HepG2 (cell line): Measurements from ENCODE around the gene ZXDC.

Source experiments
- EHMT2 ChIP-seq: fragments of 200-600 bp; sonication (generic); IDR thresholded peaks from 2 replicates; pipeline ENCODE4 v1.7.0; 2017; ENCODE audit warnings: antibody characterized with exemption, low read depth, low read length, borderline replicate concordance
- ESRRA ChIP-seq: sonication (generic); formaldehyde crosslinking; IDR thresholded peaks from 2 replicates; pipeline ENCODE4 v1.5.1; 2020; ENCODE audit warnings: mild to moderate bottlenecking, low read depth, missing genetic modification reagents
- GZF1 ChIP-seq: sonication (generic); formaldehyde crosslinking; IDR thresholded peaks from 2 replicates; pipeline ENCODE4 v1.5.1; 2020; ENCODE audit warnings: mild to moderate bottlenecking, missing genetic modification reagents
- MAZ ChIP-seq, 2 experiments: sonication (generic) in 1 of 2; formaldehyde crosslinking in 1 of 2; IDR thresholded peaks; 2 replicates each; pipeline versions ENCODE4 v1.5.0 to v1.6.1; 2012 to 2020; ENCODE audit warnings: low read depth in 2 of 2, mild to moderate bottlenecking in 2 of 2, borderline replicate concordance in 1 of 2, improper control_type of control experiment in 1 of 2, low read length in 1 of 2, missing genetic modification reagents in 1 of 2, moderate library complexity in 1 of 2
- MEF2D ChIP-seq: sonication (generic); formaldehyde crosslinking; IDR thresholded peaks from 2 replicates; pipeline ENCODE4 v1.5.1; 2020; ENCODE audit warnings: mild to moderate bottlenecking, missing genetic modification reagents
- NFYB ChIP-seq: sonication (generic); formaldehyde crosslinking; IDR thresholded peaks from 2 replicates; pipeline ENCODE4 v1.4.0; 2020; ENCODE audit warnings: missing genetic modification reagents
- POLR2A ChIP-seq, 2 experiments: IDR thresholded peaks; 2 replicates each; pipeline ENCODE4 v1.6.1; 2011; ENCODE audit warnings: low read depth in 2 of 2, low read length in 2 of 2, mild to moderate bottlenecking in 1 of 2, moderate library complexity in 1 of 2; ENCODE audit not compliant: insufficient read depth in 1 of 2
- SP1 ChIP-seq, 2 experiments: fragments of 450-650 bp in 1 of 2; sonication (generic) in 1 of 2; formaldehyde crosslinking in 1 of 2; IDR thresholded peaks; 2 replicates each; pipeline versions ENCODE4 v1.4.0 to v1.6.1; 2016 to 2020; ENCODE audit warnings: missing genetic modification reagents in 1 of 2
- TEAD3 ChIP-seq: optimal IDR thresholded peaks from 2 replicates; pipeline ENCODE3; 2016; ENCODE audit warnings: borderline replicate concordance
- ZNF547 ChIP-seq: sonication (generic); formaldehyde crosslinking; IDR thresholded peaks from 2 replicates; pipeline ENCODE4 v1.5.1; 2020; ENCODE audit warnings: mild to moderate bottlenecking, missing genetic modification reagents
- TF ChIP-seq, protein P1 (sequence below): sonication (generic); formaldehyde crosslinking; IDR thresholded peaks from 2 replicates; pipeline ENCODE4 v1.8.0; 2022; ENCODE audit warnings: missing genetic modification reagents, mild to moderate bottlenecking, borderline replicate concordance
- TF ChIP-seq, protein P2 (sequence below): sonication (generic); formaldehyde crosslinking; IDR thresholded peaks from 2 replicates; pipeline ENCODE4 v1.5.0; 2020; ENCODE audit warnings: mild to moderate bottlenecking, missing genetic modification reagents, moderate library complexity
- TF ChIP-seq, protein P3 (sequence below): IDR thresholded peaks from 2 replicates; pipeline ENCODE4 v1.6.1; 2012; ENCODE audit warnings: low read length, improper control_type of control experiment

DNA sequence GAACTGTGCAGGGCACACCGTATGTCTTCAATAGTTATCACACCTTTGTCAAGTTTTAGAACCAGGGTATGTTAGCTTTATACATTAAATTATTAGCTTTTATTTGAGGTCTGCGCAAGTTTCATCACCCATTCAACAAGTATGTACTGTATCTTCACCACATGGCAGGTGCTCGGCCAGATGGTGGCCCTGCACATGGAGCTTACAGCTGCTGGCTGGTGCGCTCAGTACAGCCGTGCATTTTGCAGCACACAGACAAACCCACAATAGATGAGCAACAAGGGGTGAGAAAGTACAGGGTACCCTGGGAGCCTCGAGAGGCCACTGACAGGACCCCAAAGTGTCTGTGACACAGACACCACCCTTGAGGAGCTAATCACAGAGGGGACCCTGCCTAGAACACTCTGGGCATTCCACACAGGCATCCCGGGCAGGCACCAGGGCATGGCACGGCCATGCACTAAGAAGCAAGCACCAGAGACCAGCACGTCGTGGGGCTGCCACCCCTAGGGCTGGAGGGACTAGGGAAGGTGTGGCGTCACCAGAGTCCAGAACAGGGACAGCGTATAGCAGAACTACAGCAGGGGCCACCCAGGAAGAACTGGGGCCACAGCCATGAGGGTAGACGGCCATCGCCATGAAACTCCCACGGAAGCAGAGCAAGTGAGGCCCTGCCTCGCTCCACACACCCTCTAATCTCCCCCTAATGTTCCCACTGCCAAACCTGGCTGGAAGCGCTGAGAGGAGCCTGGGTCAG lies 27.4 kb downstream of the ZXDC start:
- TF ChIP-seq, protein P1, sequence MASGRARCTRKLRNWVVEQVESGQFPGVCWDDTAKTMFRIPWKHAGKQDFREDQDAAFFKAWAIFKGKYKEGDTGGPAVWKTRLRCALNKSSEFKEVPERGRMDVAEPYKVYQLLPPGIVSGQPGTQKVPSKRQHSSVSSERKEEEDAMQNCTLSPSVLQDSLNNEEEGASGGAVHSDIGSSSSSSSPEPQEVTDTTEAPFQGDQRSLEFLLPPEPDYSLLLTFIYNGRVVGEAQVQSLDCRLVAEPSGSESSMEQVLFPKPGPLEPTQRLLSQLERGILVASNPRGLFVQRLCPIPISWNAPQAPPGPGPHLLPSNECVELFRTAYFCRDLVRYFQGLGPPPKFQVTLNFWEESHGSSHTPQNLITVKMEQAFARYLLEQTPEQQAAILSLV (CRISPR knock-in tag) = no peak
- TF ChIP-seq SP1 (IDR thresholded peaks at IDR 0.05) (no peak), SP1 (CRISPR knock-in tag; IDR thresholded peaks at IDR 0.05) (no peak), EHMT2 (no peak), ESRRA (no peak), NFYB (CRISPR knock-in tag) (no peak), GZF1 (CRISPR knock-in tag) (no peak), MEF2D (CRISPR knock-in tag) (no peak), TEAD3 (CRISPR knock-in tag) (no peak), POLR2A (IDR thresholded peaks at IDR 0.05; ENCODE audit: insufficient read depth in 1 of 2, low read depth in 2 of 2, low read length in 2 of 2) (no peak), MAZ (IDR thresholded peaks at IDR 0.05; ENCODE audit: borderline replicate concordance, low read depth, low read length) (no peak), MAZ (CRISPR knock-in tag; IDR thresholded peaks at IDR 0.05; ENCODE audit: low read depth) (no peak), ZNF547 (no peak)
- TF ChIP-seq, protein P2, sequence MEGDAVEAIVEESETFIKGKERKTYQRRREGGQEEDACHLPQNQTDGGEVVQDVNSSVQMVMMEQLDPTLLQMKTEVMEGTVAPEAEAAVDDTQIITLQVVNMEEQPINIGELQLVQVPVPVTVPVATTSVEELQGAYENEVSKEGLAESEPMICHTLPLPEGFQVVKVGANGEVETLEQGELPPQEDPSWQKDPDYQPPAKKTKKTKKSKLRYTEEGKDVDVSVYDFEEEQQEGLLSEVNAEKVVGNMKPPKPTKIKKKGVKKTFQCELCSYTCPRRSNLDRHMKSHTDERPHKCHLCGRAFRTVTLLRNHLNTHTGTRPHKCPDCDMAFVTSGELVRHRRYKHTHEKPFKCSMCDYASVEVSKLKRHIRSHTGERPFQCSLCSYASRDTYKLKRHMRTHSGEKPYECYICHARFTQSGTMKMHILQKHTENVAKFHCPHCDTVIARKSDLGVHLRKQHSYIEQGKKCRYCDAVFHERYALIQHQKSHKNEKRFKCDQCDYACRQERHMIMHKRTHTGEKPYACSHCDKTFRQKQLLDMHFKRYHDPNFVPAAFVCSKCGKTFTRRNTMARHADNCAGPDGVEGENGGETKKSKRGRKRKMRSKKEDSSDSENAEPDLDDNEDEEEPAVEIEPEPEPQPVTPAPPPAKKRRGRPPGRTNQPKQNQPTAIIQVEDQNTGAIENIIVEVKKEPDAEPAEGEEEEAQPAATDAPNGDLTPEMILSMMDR (CRISPR knock-in tag) = no peak
- TF ChIP-seq, protein P3, sequence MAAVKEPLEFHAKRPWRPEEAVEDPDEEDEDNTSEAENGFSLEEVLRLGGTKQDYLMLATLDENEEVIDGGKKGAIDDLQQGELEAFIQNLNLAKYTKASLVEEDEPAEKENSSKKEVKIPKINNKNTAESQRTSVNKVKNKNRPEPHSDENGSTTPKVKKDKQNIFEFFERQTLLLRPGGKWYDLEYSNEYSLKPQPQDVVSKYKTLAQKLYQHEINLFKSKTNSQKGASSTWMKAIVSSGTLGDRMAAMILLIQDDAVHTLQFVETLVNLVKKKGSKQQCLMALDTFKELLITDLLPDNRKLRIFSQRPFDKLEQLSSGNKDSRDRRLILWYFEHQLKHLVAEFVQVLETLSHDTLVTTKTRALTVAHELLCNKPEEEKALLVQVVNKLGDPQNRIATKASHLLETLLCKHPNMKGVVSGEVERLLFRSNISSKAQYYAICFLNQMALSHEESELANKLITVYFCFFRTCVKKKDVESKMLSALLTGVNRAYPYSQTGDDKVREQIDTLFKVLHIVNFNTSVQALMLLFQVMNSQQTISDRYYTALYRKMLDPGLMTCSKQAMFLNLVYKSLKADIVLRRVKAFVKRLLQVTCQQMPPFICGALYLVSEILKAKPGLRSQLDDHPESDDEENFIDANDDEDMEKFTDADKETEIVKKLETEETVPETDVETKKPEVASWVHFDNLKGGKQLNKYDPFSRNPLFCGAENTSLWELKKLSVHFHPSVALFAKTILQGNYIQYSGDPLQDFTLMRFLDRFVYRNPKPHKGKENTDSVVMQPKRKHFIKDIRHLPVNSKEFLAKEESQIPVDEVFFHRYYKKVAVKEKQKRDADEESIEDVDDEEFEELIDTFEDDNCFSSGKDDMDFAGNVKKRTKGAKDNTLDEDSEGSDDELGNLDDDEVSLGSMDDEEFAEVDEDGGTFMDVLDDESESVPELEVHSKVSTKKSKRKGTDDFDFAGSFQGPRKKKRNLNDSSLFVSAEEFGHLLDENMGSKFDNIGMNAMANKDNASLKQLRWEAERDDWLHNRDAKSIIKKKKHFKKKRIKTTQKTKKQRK = no peak
